Measurements from ENCODE around the gene CNTFR. TPM values are rescaled to one million over a fixed set of nuclear protein-coding genes. Genes with fewer than 3 reads are reported as not detected.
A peak's percentile ranks its signal among the peaks of the same experiment; 100 is the strongest.
"Not testable (repeated sequence)": the region's sequence is repeated elsewhere in the genome, so short reads cannot be mapped to it uniquely, and the experiment has no call there.

Gene CNTFR
- total RNA-seq, 2 experiments from 2014 or later: not detected

DNA sequence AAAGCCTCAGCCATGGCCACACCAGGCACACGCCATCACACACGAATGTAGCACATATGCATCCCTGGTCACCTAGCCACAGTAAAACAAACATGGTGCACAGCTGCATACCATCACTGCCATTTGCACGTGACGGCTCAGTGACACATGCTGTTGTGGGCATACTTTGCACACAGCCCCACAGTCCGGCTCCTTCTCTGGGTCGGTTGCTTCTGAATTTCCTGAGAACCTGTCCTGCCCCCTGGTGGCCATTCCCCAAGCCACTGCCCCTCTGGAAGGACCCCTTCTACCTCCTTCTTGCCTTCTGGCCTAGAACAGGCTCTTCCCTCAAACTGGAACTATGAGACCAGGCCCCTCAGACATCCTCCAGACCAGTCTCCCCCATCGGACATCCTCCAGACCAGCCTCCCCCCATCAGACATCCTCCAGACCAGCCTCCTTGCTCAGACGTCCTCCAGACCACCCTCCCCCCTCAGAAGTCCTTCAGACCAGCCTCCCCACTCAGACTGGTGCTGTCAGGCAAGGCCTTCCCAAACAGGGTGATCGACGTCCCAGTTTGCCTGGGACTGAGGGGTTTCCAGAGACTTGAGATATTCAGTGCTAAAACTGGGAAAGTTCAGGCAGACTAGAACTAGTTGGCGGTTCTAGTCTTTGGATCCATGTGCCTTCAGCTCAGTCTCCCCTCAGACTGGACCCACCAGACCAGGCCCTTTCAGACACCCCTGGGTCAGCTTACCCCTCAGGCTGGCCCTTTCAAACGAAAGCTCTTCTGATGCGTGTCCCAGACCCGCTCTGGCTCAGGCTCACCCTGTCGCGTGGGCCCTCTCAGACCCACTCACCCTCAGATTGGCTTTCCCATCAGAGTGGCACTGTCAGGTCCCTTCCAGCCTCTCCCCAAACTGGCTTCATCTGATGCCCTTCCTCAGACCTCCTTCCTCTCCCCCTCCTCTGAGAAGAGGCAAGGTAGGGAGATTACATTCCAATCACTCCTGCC lies 42.4 kb downstream of the CNTFR start:
- Mint-ChIP-seq H3K4me3 (no peak overlapping the region), H3K27ac (no peak overlapping the region), H3K36me3 (ENCODE audit: low read depth) (no peaks in the 10 kb centered on the region), H3K4me1 (ENCODE audit: low read depth) (no peaks in the 10 kb centered on the region), H3K9me3 (no peaks in the 10 kb centered on the region), H3K27me3 (ENCODE audit: low read depth) (peaks cover 10% of the 10 kb centered on the region)
- intact Hi-C loops (cut with micrococcal nuclease): loop anchor here (1.0 to 2.0 kb wide), 4 partner anchors 22 to 144 kb away; no protein-coding TSS in a partner anchor
- DNase-seq: peak; percentile 77
- CTCF ChIA-PET: interaction anchor here (0.5 to 2.8 kb wide), 17 partner anchors 11 to 447 kb away, joined by 3 to 21 read pairs (median 4); no protein-coding TSS in a partner anchor

DNA sequence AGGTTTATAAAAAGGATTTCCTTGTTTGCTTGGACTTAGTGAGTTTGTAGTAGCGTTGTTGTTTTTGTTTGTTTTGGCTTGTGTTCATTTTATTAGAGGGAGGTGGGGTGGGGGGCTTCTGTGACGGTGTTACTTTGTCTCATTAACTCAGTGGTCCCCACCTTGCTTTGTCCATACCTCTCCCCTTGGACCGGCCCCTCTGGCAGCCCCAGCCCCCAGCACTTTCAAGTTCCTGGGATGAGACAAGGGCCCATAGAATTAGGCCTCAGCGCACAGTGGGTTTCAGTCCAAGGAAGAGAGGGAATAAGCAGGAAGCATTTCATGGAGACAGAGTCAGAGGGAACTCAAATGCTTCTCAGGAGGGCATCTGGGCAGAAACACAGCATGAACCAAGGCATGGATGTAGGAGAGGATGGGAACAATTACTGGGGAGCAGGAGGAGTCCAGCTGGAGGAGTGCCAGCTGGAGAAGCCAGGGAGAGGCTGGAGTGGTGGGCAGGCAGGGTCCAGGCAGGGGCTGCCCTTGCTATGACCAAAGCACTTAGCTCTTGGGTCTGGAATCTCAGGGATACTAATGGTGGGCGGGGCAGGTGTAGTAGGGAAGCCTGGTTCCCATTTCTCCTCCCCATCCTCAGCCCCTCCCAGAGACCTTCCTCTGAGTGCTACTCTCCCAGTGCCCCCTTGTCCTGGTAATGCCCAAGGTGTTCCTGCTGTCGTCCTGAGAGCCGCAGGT lies 43.3 kb downstream of the CNTFR start:
- intact Hi-C loops (cut with micrococcal nuclease): loop anchor here (2.0 kb wide), 1 partner anchor 21 kb away; no protein-coding TSS in a partner anchor
- Mint-ChIP-seq H3K27me3 (ENCODE audit: low read depth) (peaks cover 10% of the 10 kb centered on the region), H3K9me3 (no peaks in the 10 kb centered on the region), H3K36me3 (ENCODE audit: low read depth) (no peaks in the 10 kb centered on the region), H3K4me3 (no peak overlapping the region), H3K27ac (no peak overlapping the region), H3K4me1 (ENCODE audit: low read depth) (no peaks in the 10 kb centered on the region)
- CTCF ChIA-PET: interaction anchor here (0.6 to 2.8 kb wide), 9 partner anchors 48 to 195 kb away, joined by 3 to 21 read pairs (median 4); no protein-coding TSS in a partner anchor
- DNase-seq: no peak

DNA sequence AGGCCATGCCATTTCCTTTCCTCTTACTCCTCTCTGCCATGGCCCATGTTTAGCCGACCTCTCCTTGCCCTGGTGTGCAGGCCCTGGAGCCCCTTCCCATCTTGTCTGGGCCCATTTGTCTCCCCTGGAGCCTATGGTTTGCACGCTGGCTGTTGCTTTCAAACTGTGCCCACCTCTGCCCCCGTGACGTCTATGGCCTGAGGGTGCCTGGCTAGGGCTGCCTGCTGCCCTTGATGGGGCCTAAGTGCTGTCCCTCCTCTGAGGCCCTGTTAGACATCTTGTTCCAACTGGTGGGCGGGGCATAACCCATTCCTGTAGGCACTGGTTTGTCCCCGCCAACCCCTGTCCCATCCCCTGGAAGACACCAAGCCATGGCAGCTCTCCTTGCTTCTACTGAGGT lies 44.0 kb downstream of the CNTFR start:
- peaks cover 10% of the 10 kb centered on the region for H3K27me3 Mint-ChIP-seq (ENCODE audit: low read depth)
- DNase-seq: no peak
- H3K9me3 Mint-ChIP-seq: no peaks in the 10 kb centered on the region
- no peak overlapping the region for H3K4me3 Mint-ChIP-seq
- no peaks in the 10 kb centered on the region for H3K36me3 Mint-ChIP-seq (ENCODE audit: low read depth)
- intact Hi-C loops (cut with micrococcal nuclease): no loop called here
- H3K4me1 Mint-ChIP-seq (ENCODE audit: low read depth): no peaks in the 10 kb centered on the region
- H3K27ac Mint-ChIP-seq: no peak overlapping the region
- CTCF ChIA-PET: no interaction called here

DNA sequence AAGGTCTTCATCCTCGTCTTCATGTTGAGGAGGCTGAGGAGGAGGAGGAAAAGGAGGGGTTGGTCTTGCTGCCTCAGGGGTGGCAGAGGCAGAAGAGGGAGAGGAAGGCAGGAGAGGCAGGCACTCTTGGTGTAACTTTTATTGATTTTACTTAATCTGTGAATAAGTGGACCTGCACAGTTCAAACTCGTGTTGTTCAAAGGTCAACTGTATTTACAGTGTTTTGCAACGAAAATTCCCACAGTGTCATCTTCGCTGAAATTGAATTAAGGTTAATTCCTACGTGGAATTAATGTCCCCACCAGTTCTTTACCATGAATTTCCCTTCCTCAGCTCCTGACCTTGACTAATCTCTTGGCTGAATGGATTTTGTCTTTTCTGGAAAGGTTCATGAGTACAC lies 45.5 kb downstream of the CNTFR start:
- no peaks in the 10 kb centered on the region for H3K9me3 Mint-ChIP-seq
- no peak overlapping the region for H3K4me3 Mint-ChIP-seq
- no peak for DNase-seq
- H3K27ac Mint-ChIP-seq: no peak overlapping the region
- intact Hi-C loops (cut with micrococcal nuclease): no loop called here
- no peaks in the 10 kb centered on the region for H3K36me3 Mint-ChIP-seq (ENCODE audit: low read depth)
- peaks cover 10% of the 10 kb centered on the region for H3K27me3 Mint-ChIP-seq (ENCODE audit: low read depth)
- no peaks in the 10 kb centered on the region for H3K4me1 Mint-ChIP-seq (ENCODE audit: low read depth)
- CTCF ChIA-PET: interaction anchor here (0.7 to 1.6 kb wide), 2 partner anchors 32 to 140 kb away, joined by 4 to 5 read pairs; no protein-coding TSS in a partner anchor

DNA sequence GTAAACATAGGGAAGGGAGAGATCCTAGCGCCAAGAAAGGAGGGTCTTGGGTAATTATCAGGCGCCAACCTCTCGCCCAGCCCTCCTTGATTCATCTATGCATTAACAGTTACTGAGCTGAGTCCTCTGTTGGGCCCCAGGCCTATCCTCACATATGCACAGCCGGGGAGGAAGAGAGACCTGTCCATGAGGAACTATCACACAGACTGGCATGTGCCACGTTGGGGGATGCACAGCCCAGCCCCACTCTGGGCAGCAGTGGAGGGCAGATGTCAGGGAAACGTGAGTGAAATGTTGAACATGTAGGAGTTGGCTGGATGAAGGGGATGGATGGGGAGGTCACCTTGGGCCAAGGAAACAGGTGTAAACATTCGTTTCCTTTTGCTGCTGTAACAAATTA lies 48.0 kb downstream of the CNTFR start:
- H3K36me3 Mint-ChIP-seq (ENCODE audit: low read depth): no peaks in the 10 kb centered on the region
- no peak for DNase-seq
- peaks cover 3% of the 10 kb centered on the region for H3K27me3 Mint-ChIP-seq (ENCODE audit: low read depth)
- H3K27ac Mint-ChIP-seq: no peak overlapping the region
- H3K4me1 Mint-ChIP-seq (ENCODE audit: low read depth): no peaks in the 10 kb centered on the region
- no peak overlapping the region for H3K4me3 Mint-ChIP-seq
- intact Hi-C loops (cut with micrococcal nuclease): no loop called here
- H3K9me3 Mint-ChIP-seq: no peaks in the 10 kb centered on the region
- CTCF ChIA-PET: no interaction called here

DNA sequence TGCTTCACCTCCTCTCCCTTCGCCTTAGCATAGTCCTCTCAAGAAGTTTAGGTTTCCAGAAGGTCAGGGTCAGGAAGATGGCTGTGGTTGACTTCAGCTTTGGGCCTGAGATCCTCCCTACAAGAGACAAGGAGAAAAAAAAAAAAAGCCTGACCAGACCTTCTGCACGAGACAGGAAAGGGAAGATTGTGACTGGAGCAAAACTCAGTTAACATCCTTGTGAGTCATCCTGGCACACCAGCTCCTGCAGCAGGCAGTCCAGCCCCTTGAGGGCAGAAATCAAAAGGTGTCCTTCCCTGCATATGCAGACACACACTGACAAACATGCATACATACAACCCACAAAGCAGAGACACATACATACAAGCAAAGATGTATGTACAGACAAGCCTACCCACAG lies 48.7 kb downstream of the CNTFR start:
- Mint-ChIP-seq H3K27me3 (ENCODE audit: low read depth) (peaks cover 3% of the 10 kb centered on the region), H3K4me3 (no peak overlapping the region), H3K36me3 (ENCODE audit: low read depth) (no peaks in the 10 kb centered on the region), H3K27ac (no peak overlapping the region), H3K9me3 (no peaks in the 10 kb centered on the region), H3K4me1 (ENCODE audit: low read depth) (no peaks in the 10 kb centered on the region)
- intact Hi-C loops (cut with micrococcal nuclease): no loop called here
- DNase-seq: no peak
- CTCF ChIA-PET: interaction anchor here (1.1 kb wide), 1 partner anchor 54 kb away, joined by 6 read pairs; no protein-coding TSS in a partner anchor

DNA sequence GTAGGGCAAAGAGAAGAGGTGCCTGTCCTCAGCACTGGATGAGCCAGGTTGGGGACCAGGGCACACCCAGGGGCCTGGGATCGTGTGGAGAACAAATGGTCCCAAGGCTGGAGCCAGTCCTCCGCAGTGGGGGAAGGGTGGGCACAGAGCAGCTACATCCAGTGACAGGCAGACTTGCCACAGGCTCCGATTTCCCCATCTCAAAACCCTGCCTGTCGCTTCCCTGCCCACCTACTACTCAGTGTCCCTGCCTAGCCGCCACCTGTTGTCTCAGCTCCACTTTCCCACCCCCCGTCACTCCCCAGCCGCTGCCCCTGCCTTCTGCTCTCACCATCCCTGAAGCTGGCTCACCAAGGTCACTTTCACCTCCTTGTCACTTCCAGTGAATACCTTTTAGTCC lies 52.8 kb downstream of the CNTFR start:
- Mint-ChIP-seq H3K27me3 (ENCODE audit: low read depth) (peaks cover 13% of the 10 kb centered on the region), H3K9me3 (no peaks in the 10 kb centered on the region), H3K4me3 (no peak overlapping the region), H3K4me1 (ENCODE audit: low read depth) (no peaks in the 10 kb centered on the region), H3K36me3 (ENCODE audit: low read depth) (no peaks in the 10 kb centered on the region), H3K27ac (no peak overlapping the region)
- CTCF ChIA-PET: interaction anchor here (1.0 to 1.6 kb wide), 2 partner anchors 11 to 55 kb away, joined by 3 to 4 read pairs; no protein-coding TSS in a partner anchor
- DNase-seq: no peak
- intact Hi-C loops (cut with micrococcal nuclease): no loop called here

DNA sequence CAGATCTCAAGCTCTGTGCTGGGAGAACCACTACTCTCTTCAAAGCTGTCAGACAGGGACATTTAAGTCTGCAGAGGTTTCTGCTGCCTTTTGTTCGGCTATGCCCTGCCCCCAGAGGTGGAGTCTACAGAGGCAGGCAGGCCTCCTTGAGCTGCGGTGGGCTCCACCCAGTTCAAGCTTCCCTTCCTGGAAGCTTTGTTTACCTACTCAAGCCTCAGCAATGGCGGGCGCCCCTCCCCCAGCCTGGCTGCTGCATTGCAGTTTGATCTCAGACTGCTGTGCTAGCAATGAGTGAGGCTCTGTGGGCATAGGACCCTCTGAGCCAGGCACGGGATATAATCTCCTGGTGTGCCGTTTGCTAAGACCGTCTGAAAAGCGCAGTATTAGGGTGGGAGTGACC lies 57.5 kb downstream of the CNTFR start:
- H3K27ac Mint-ChIP-seq; DNase-seq; H3K4me3 Mint-ChIP-seq; CTCF ChIA-PET; H3K9me3 Mint-ChIP-seq; H3K4me1 Mint-ChIP-seq (ENCODE audit: low read depth); H3K36me3 Mint-ChIP-seq (ENCODE audit: low read depth); intact Hi-C loops (cut with micrococcal nuclease): not testable (repeated sequence)
- peaks cover 23% of the 10 kb centered on the region for H3K27me3 Mint-ChIP-seq (ENCODE audit: low read depth)

DNA sequence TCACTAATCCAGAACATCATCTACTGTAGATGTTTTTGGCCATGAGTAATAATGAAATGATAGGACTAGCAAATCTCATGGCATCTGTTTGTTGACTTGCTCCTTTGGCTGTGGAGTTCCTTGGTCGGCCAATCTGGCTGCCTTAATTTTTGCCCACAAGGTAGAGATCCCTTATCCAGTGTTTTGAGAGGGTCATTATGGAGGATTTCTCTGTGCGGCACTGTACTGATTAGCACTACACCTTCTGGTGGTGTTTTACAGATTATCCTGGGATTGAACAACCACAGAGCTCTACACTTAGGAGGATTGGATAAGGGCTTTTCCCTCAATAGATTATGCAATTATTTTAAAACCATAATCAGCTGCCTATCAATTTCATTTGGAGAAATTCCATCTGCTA lies 63.5 kb downstream of the CNTFR start:
- Mint-ChIP-seq H3K4me1 (ENCODE audit: low read depth) (peaks cover 22% of the 10 kb centered on the region), H3K27me3 (ENCODE audit: low read depth) (peaks cover 22% of the 10 kb centered on the region), H3K4me3 (no peak overlapping the region), H3K36me3 (ENCODE audit: low read depth) (no peaks in the 10 kb centered on the region), H3K27ac (no peak overlapping the region), H3K9me3 (no peaks in the 10 kb centered on the region)
- intact Hi-C loops (cut with micrococcal nuclease): no loop called here
- CTCF ChIA-PET: interaction anchor here (1.2 to 1.4 kb wide), 2 partner anchors 8 to 66 kb away, joined by 3 to 6 read pairs; no protein-coding TSS in a partner anchor
- DNase-seq: no peak

DNA sequence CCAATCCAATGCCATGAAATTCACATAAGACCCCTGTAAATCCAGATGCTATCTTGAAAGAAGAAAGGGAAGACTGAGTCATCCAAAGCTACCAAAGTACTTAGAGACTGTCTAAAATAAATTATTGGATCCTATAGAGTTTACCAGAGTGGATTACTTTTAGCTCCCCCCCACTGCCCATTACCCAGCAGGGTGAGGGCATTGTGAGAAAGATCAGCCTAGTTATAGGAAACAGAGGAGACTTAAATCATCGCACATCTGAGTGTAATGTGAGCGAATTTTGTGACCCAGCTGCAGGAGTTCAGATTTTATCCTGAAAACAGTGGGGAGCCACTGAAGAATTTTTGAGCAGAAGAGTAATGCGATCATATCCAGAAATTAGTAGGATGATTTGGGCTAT lies 65.2 kb downstream of the CNTFR start:
- no peaks in the 10 kb centered on the region for H3K36me3 Mint-ChIP-seq (ENCODE audit: low read depth)
- H3K9me3 Mint-ChIP-seq: no peaks in the 10 kb centered on the region
- no peak for DNase-seq
- intact Hi-C loops (cut with micrococcal nuclease): loop anchor here (2.0 to 5.0 kb wide), 3 partner anchors 22 to 178 kb away; no protein-coding TSS in a partner anchor
- CTCF ChIA-PET: interaction anchor here (0.5 to 1.3 kb wide), 5 partner anchors 23 to 1420 kb away, joined by 3 to 5 read pairs (median 4); partner anchors contain the start of gene DNAJB5
- H3K27me3 Mint-ChIP-seq (ENCODE audit: low read depth): peaks cover 14% of the 10 kb centered on the region
- H3K4me1 Mint-ChIP-seq (ENCODE audit: low read depth): peaks cover 22% of the 10 kb centered on the region
- H3K27ac Mint-ChIP-seq: no peak overlapping the region
- no peak overlapping the region for H3K4me3 Mint-ChIP-seq

DNA sequence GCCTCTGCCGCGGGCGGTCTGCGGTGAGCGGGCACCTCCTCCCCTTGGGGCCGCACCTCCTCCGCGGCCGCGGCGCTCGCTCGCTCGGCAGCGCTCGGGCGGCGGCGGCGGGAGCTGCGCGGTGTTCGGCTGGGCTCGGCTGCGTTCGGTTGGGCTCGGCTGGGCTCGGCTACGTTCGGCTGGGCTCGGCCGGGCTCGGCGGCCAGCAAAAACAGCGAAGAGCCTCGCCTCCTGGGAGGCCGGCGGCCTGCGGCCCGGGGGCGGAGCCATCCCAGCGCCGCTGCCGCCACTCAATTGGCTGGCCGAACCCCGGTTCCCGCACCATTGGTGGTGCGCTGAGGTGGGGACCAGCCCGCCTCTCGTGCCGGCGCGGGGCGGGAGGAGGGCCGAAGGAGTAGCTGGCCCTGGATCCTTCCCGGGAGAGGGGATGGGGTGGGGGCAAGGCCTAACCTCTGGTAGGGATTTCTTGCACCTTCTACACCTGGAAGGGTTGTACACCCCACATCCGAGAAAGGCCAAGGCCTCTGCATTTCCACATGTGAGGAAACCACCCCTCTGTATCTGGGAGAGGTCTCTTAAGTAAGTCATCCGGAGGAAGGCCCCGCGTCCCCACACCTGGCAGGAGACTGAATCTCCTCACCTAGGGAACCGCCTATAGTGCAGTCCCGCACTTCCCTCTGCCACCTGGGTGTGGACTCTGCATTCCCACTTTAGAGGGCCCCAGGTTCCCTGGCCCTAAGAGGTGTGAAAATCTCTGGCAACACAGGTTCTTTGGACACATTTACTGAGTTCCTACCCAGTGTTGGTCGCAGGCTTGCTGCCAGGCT lies 66.3 kb downstream of the CNTFR start, which contains the start of gene ENHO:
Gene ENHO, minus strand, starts transcription at position 20 of the 827 bp plus-strand sequence. CDS start 1,295 bp downstream, outside the sequence.
- H3K4me3 Mint-ChIP-seq: peak within 1 kb of the TSS; percentile 57
- H3K4me1 Mint-ChIP-seq (ENCODE audit: low read depth): peaks cover 22% of the 10 kb centered on the region
- CTCF ChIA-PET: interaction anchor here (0.6 to 0.9 kb wide), 4 partner anchors 13 to 466 kb away, joined by 3 to 5 read pairs (median 4); partner anchors contain the start of gene DNAJB5
- intact Hi-C loops (cut with micrococcal nuclease): loop anchor here (1.0 to 5.0 kb wide), 4 partner anchors 22 to 194 kb away; partner anchors contain the start of genes DNAI1, FAM219A, KIF24 and NUDT2
- H3K27ac Mint-ChIP-seq: no peak within 1 kb of the TSS
- peak; percentile 88 for DNase-seq
- peaks cover 11% of the 10 kb centered on the region for H3K27me3 Mint-ChIP-seq (ENCODE audit: low read depth)
- H3K9me3 Mint-ChIP-seq: no peaks in the 10 kb centered on the region
- no peaks in the 10 kb centered on the region for H3K36me3 Mint-ChIP-seq (ENCODE audit: low read depth)
